B cell (primary cell): ENCODE measurements around the gene TSPAN18.

Experiments
- EZH2 ChIP-seq: IDR thresholded peaks from 2 replicates; pipeline ENCODE4 v1.6.1; 2012; ENCODE audit warnings: borderline replicate concordance, low read depth, mild to moderate bottlenecking, moderate library complexity, low read length; ENCODE audit not compliant: insufficient read depth, poor library complexity, severe bottlenecking
- TF ChIP-seq, protein P1 (sequence below): fragments of 200-600 bp; IDR thresholded peaks from one replicate; pipeline ENCODE4 v1.8.0; 2022; ENCODE audit warnings: antibody characterized with exemption, mild to moderate bottlenecking

DNA sequence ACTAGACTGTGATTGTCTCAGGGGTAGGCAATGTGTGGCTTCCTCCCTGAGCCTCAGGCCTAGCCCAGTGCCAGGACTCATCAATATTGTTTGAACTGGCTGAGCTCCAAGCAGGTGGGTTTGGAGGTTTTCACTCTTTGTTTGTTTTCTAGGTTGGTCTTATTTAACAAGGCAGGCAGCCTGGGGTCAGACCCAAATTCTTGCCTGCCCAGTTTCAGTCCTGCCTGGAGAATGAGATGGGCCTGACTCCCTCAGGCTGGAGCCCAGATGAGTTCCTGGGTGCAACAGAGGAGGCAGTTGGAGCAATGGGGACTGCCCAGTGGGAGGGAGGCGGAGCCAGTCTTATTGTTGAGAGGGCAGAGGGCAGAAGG is 252.2 kb downstream of the TSPAN18 start:
- TF ChIP-seq, protein P1, sequence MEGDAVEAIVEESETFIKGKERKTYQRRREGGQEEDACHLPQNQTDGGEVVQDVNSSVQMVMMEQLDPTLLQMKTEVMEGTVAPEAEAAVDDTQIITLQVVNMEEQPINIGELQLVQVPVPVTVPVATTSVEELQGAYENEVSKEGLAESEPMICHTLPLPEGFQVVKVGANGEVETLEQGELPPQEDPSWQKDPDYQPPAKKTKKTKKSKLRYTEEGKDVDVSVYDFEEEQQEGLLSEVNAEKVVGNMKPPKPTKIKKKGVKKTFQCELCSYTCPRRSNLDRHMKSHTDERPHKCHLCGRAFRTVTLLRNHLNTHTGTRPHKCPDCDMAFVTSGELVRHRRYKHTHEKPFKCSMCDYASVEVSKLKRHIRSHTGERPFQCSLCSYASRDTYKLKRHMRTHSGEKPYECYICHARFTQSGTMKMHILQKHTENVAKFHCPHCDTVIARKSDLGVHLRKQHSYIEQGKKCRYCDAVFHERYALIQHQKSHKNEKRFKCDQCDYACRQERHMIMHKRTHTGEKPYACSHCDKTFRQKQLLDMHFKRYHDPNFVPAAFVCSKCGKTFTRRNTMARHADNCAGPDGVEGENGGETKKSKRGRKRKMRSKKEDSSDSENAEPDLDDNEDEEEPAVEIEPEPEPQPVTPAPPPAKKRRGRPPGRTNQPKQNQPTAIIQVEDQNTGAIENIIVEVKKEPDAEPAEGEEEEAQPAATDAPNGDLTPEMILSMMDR, result no peak
- TF ChIP-seq EZH2, result no peak
